NCI-H774 (cell line): ENCODE measurements around the gene IMMP1L.
"Not testable (repeated sequence)": the region's sequence is repeated elsewhere in the genome, so short reads cannot be mapped to it uniquely, and the experiment has no call there.

Experiments used
- DNase-seq: peaks from one replicate; lab custom pipeline; 2025; lab: John Stamatoyannopoulos, UW

The IMMP1L gene, protein sequence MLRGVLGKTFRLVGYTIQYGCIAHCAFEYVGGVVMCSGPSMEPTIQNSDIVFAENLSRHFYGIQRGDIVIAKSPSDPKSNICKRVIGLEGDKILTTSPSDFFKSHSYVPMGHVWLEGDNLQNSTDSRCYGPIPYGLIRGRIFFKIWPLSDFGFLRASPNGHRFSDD

GRCh38 chr11:31509429-31510345 lies at the start of gene IMMP1L, which contains the start of gene ELP4:
Gene IMMP1L, minus strand, starts transcription at chr11:31509622. Its CDS starts 46,346 bp downstream, at chr11:31463276.
Gene ELP4, plus strand, starts transcription at chr11:31509767. Its CDS starts 18 bp downstream, at chr11:31509785.
- DNase-seq: peak; percentile 96

- DNase-seq: no peak
Observed at GRCh38 chr11:31558001-31558400, 48.6 kb upstream of the IMMP1L start.

DNA sequence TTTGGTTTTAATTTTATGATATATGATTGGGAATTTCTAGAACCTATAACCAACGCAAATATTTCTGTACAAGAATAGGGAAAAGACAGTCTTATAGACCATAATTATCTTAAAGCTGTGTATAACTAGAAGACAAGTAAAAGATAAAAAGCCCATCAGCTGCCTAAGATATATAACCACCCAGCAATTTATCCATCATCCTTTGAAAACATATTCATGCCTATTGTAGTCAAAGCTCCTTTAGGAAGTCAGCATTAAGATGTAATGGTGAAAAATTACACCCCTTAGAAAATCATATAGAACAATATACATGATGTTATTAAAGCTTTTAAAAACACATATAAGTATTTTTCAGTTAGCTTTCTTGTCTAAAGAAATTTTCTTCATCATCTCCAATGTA lies 46.5 kb upstream of the IMMP1L start:
- DNase-seq: no peak

- DNase-seq: no peak
Observed at GRCh38 chr11:31542862-31543261, 33.4 kb upstream of the IMMP1L start.

DNA sequence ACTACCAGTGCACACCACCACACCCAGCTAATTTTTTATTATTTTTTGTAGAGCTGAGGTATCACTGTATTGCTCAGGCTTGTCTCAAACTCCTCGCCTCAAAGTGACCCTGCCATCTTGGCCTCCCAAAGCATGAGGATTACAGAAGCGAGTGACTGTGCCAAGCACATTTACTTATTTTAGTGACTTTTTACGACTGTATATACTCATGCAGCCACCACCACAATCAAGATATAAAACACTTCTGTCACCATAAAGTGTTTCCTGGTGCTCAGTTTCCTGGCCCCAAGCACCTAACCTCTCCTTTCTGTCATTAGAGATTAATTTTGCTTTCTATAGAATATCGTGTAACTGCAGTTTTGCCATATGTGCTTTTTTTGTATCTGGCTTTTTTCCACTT lies 26.1 kb upstream of the IMMP1L start:
- DNase-seq: no peak

GRCh38 chr11:31531293-31531692 lies 21.9 kb upstream of the IMMP1L start:
- no peak for DNase-seq

DNA sequence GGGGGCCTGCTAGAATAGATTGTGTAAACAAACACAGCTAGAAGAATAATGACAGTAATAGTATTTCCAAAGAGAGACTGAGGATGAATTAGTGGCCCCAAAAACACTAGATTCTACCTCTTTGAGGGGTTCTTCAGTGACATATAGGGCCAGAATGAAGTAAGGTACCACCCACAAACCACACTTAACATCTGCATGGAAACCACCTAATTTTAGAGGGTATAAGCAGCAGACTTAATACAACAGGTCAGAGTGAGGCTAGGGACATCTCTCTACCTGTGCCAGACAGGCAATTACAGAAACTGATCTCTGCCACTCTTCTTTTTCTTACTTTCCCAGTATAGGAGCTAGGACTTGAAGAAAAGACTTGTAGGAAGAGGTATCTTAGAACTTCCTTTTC lies 20.3 kb upstream of the IMMP1L start:
- DNase-seq: no peak

- DNase-seq: no peak
Observed at GRCh38 chr11:31529189-31529588, 19.8 kb upstream of the IMMP1L start.

- DNase-seq: no peak
Observed at GRCh38 chr11:31521497-31522150, 12.2 kb upstream of the IMMP1L start.

GRCh38 chr11:31512117-31512516 lies 2.7 kb upstream of the IMMP1L start:
- DNase-seq: no peak

DNA sequence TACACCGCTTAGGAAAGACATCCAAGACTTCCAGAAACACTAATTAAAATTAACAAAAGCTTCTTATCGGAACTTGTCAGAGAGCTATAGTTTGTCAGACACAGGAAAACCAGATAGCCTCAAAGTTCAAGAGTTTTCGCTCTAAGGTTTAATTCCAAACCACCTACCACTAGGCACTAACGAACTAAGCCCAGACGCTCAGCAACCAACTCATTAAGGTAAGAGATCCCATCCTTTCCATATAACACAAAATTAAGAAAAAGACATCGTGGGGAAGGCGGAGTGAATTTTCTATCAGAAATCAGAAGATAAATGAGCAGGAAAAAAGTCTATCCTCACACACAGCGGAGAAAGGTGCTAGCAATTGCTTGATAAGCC lies 382 bp downstream of the IMMP1L start:
- no peak for DNase-seq

DNA sequence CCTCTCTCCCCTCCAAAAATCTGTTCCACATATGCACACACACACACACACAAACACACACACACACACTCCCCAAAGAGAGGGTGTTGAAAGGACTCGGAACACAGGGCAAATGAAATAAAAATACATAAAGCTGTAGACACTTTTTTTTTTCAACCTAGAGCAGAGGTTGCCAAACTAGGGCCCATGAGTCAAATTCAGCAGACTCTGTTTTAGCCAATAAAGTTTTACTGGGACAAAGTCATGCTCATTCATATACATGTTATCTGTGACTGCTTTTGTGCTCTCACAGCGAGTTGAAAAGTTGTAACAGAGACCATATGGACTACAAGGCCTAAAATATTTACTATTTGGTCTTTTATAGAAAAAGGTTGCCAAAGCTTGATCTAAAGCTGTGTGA lies 8.9 kb downstream of the IMMP1L start:
- DNase-seq: no peak

GRCh38 chr11:31499576-31500178 lies 9.7 kb downstream of the IMMP1L start:
- DNase-seq: no peak

DNA sequence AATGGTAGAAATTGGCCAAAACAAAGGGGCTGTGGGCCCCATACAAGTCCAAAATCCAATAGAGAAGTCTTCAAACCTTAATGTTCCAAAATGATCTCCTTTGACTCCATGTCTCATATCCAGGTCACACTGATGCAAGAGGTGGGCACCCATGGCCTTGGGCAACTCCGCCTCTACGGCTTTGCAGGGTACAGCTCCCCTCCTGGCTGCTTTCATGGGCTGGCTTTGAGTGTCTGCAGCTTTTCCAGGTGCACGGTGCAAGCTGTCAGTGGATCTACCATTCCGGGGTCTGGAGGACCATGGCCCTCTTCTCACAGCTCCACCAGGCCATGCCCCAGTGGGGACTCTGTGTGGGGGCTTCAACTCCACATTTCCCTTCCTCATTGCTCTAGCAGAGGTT lies 15.7 kb downstream of the IMMP1L start:
- DNase-seq: not testable (repeated sequence)

- no peak for DNase-seq
Observed at GRCh38 chr11:31493235-31493634, 16.2 kb downstream of the IMMP1L start.

GRCh38 chr11:31492320-31492913 lies 17.0 kb downstream of the IMMP1L start:
- DNase-seq: no peak

DNA sequence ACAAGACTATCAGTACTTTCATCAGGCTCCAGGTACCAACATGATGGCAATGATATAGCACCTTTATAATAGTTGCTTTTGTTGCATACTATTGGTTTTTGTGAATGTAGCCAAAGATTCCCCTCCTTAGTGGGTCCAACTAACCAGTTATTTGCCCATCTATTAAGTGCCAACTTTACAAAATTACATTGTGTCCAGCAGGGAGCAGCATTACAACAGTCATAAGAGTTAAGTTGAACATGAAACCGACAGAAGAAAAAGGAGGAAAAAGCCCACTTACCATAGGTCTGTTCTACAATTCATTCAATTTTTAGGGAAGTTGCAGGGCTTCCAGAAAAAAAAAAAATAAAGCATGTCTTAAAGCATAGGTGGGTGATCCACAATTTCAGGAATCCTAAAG lies 21.6 kb downstream of the IMMP1L start:
- DNase-seq: no peak

DNA sequence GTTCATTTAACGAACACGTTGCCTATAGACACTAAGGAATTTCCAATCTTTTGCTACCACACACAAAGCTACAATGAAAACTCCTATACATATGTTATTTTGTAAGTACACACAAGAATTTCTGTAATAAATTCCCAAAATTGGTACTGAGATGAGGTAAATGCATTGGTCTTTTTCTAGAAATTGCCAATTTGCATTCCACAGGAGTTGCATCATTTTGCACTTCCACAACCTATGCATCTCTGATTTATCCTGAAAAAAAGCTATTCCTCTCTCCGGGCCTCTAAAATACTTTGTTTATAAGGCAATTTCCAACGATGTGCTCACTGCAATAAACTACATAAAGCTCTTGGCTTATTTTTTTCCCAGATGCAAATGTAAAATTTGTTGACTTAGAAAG lies 24.9 kb downstream of the IMMP1L start:
- DNase-seq: no peak

- no peak for DNase-seq
Observed at GRCh38 chr11:31480930-31481329, 28.5 kb downstream of the IMMP1L start.

DNA sequence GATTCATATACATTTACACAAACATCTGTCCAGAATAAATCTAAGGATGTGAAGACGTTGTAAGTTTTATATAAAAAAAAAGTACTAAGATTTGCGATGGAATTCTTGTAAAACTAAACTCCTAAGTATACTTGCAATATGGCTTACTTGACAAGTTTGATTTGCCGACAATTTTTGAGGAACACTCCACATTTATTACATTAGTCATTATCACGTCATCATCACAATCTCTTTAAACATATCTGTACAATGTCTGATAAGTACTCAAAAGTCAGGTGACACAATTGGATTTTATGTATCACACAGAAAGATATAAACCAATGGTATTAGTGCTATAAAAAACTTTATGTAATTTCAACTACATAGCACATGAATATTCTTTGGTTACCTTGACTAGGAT lies 30.4 kb downstream of the IMMP1L start:
- DNase-seq: no peak

- DNase-seq: no peak
Observed at GRCh38 chr11:31478223-31478590, 31.2 kb downstream of the IMMP1L start.

DNA sequence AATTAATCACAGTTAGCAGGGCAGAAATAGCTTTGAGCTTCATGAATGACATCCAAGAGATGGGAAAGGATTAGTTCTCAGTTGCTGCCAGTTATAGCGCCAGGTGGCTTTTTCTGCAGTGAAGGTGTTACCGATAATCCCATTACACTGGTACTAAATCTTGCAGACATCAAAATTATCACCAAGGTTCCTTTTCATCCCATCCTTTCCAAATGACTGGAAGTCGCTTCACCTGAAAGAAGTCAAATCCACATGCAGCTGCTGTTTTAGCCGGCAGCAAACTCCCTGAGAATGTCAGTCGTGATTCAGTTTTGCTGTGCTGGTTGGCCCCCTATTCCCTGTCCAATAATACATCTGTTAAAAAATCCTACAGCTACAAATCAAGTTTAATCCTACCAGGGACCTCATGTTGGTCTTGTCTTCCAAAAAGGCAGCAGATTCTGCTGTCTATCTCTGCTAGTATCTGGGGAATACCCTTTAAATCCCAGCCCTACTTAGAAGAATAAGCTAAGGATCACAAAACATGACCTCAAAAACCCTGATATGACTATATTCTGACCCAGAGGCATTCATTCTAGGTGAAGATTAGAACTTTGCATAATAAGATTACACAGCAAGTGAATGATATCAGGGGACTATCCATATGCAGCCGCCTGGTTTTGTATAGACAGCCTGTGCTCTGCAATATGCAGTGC lies 31.7 kb downstream of the IMMP1L start:
- no peak for DNase-seq
